Stimulated activated CD8-positive, alpha-beta memory T cell treated with anti-CD3 and anti-CD28 coated beads, Interleukin-7, amount 100 ng/mL, for 1 hour (primary cell): ENCODE measurements around the gene INSC.

Source experiments
- DNase-seq, 2 donors: peaks; one replicate each; pipeline ENCODE4 v3.0.0-alpha.2; 2020; ENCODE audit warnings: low read depth in 2 of 2

INSC gene

DNA sequence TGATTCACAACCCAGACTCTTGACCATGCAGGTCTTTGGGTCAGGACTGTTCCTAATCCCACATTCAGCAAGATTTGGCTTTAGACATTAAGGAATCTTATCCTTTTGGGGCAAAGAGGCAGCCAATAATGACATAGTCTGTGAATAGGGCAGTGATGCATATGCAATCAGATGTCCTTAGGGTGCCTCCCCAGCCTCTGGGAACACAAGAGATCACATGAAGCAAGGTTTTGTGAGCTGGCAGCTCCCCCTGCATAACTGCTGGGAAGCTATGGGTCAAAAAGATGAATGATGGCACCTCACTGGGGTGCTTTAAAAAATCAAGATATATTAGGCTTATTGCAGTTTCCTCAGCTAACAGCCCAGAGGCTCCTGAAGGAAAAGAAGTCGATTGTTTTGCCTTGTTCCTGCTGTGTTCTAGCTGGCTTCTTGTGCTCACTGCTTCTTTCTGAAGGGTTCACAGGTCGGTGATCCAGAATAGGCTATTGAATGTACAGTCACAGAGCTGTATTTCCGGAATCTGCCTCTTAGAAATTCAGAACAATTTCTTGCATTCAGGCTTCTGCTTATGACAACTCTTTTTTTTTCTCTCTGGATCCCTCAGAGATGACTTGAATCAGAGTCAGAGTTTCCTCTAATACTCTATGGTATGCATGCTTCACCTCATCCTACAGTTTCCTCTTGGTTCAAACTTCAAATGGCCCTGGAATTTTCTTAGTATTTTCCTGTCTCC lies 31.7 kb downstream of the INSC start:
- DNase-seq, result no peak

DNA sequence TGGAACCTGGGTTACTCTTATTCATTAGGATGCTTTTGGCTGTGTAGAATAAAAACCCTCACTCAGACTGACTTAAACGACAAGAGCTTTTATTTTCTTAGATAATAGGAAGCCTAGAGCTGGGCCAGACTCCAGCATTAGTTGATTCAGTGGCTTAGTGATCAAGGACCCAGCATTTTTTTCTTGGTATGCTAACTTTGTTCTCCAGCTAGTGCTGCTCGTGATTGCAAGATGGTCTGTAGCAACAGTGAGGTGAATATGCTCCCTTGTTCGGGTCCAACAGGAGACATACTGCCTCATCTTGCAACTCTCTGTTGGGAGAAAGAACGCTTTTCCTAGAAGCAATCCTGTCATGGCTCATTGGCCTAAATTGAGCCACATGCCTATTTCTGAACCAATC lies 33.4 kb downstream of the INSC start:
- DNase-seq, result no peak

DNA sequence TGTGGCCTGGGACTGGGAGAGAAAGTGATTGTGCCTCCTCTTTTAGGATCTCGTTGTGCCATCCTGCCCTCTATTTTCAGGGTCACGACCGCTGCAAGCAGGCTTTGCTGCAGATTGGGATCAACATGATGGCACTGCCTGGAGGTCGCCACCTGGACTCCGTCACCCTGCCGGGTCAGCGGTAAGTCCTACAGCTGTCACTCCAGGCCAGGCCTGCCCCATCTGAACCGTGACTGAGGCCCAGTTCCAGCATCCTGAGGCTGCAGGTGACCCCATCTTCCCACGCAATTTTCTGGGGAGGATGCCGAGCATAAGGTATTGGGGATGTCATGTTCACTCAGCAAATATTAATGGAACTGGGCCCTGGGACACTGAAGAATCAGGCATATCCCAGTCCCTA lies 34.3 kb downstream of the INSC start:
- no peak for DNase-seq

GRCh38 chr11:15150507-15150906 lies 35.8 kb downstream of the INSC start:
- no peak for DNase-seq

DNA sequence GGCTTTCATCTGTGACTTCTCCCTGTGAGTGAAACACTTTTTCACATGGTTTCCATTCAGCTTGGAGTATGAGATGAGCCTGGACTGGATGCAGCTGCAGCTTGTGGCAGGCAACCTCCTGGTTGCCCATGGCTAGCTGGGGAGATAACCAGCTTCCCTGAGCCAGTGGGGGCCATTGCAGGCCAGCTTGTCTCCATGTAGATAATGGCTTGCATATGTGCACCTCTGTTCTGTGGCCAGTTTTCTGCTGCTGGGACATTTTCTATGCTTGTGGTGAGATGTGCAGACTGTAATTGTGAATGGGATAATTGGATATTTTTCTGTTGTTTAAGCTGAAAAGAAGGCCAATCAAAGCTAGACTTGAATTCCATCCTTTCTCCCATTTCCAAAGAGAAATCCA lies 38.5 kb downstream of the INSC start:
- no peak for DNase-seq

DNA sequence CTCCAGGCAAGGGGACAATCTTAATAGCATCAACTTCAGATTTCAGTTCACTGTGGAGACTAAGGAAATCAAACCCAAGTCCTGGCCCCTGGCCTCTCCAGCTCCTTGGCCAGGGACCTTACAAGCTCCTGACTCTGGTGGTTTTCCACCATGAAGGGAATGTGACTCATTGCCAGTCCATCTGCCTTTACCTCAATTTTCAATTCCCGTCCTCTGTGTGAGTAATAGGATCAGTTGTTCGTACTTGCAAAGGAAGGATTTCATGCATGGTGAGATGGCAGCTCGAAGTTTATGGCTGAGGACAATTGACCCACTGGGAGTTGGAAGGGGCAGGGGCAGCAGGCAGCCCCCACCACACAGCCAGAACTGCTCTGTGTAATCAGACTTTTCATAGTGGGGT lies 42.5 kb downstream of the INSC start:
- DNase-seq, result no peak

GRCh38 chr11:15157606-15158137 lies 42.9 kb downstream of the INSC start:
- no peak for DNase-seq

- DNase-seq, result no peak
These were observed 43.8 kb downstream of the INSC start for GRCh38 chr11:15158351-15159015.

DNA sequence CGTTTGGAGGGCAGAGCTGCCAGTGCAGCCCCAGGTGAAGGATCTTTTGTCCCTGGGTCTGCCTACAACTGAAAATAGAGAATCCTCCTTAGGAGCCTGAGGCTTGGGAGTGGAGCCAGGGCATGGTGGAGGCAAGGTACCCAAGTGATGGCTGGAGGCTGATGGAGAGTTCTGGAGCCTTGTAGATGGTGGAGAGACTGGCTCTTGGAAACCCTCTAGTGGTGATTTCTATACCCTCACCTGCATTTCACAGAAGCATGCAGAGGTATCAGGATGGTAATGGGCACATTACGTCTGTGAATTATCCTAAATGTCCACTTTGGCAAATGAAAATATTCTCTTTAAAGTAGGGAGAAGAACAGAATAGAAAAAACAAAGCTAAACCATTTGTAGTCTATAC lies 44.4 kb downstream of the INSC start:
- DNase-seq, result no peak

DNA sequence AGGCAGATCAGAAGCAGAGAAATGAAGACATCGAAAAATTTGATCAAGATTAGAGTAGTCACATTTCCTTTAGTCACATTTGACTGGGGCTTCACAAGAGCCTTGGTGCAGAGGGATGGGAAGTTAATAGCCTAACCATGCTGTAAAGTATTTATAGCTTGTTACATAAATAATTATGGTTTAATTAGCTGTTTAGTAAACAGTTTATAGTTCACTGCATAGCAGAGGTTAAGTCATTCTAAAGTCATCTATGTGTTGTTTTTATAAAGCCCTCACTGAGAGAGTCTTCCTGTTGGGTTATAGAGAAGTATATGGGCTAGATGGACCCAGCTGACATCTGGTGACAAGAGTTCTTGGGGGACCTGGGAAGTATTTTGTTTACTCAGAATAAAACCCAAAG lies 47.1 kb downstream of the INSC start:
- no peak for DNase-seq

GRCh38 chr11:15163136-15163535 lies 48.4 kb downstream of the INSC start:
- DNase-seq, result no peak

DNA sequence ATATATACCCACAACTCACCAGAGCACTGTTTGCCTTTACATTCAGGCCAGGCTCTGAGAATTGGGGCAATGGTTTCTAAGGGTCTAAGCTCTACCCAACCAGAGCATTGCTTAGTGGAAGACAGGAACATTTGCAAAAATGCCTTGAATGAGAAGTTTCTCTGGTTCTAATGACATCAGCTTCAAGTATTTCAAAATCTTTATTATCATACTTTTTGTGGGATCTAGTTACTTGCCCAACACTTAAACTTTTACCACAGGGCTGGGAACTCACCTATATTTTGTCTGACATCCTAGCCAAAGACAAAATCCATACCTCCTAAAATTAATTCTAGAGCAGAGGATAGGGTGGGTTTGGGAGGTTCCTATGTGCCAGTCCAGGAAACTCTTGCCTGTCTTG lies 51.5 kb downstream of the INSC start:
- no peak for DNase-seq

DNA sequence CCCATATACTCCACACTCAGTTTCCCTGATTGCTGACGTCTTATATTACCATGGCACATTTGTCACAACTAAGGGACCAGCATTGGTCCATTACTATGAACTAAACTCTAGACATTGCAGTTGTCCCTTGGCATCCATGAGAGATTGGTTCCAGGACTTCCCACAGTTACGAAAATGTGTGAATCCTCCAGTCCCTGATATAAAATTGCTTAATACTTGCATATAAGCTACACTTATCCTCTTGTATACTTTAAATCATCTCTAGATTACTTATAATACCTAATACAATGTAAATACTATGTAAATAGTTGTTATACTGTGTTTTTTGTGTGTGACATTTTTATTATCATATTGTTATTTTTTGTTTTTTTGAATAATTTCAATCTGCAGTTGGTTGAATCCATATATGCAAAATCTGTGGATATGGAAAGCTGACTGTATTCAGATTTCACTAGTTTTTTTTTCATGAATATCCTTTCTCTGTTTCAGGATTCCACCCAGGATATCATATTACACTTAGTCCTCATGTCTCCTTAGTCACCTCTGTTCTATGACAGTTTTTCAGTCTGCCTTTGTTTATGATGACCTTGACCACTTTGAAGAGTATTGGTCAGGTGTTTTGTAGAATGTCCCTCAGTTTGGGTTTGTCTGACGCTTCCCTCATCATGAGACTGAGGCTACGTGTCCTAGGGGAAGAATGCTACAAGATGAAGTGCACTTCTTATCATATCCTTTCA lies 55.3 kb downstream of the INSC start:
- no peak for DNase-seq

DNA sequence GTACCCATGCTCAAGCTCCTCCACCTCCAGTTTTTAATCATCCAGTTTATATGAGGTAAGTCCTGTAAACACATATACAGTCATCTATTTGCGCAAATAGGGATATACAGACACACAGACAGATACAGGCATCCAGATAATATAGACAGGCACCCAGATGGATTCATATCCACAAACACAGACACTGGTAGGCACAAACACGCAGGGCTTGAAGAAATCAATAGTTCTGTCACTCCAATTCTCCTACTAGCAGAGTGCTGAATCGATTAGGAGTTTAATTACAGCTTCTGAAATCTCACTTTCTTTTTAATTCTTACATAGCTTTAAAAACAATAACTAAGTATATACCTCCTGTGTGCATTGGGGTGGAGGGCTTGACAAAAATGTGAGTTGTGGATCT lies 56.0 kb downstream of the INSC start:
- no peak for DNase-seq

DNA sequence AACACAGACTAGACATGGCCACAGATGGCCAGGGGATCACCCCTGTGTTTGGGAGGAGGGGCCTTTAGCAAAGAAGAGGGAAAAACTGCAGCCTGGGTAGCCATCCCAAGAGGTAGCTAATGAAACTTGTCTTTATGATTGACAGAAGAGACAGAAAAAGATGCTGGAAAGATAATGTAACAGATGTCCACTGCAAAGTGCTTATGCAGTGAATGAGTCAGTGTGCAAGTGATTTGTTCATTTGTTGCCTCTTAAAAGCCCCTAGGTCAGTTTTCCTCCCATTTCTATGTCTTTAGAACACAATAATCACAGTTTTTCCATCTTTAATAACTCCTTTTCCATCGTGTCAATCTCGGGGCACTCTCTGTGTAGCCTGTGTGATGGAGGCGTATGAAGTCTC lies 57.2 kb downstream of the INSC start:
- DNase-seq, result no peak

GRCh38 chr11:15175831-15176230 lies 61.1 kb downstream of the INSC start:
- DNase-seq, result no peak

- no peak for DNase-seq
These were observed 62.0 kb downstream of the INSC start for GRCh38 chr11:15176646-15177163.

DNA sequence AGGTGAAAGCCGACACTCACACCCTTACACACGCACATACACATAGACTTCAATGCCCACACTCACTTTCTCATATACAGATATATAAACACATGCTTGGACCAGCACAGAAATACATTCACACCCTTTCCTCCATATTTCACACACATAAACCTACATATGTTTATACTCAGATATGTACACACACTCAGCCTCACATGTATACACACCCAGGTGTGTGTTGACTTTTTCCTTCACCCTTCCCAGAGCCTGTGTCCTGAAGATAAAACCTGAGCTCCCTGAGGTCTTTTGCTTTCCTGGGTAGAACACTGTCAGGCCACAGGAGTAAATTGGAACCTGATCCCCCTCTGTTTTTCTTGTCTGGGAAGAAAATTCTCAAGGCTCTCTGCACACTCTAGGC lies 62.8 kb downstream of the INSC start:
- no peak for DNase-seq

DNA sequence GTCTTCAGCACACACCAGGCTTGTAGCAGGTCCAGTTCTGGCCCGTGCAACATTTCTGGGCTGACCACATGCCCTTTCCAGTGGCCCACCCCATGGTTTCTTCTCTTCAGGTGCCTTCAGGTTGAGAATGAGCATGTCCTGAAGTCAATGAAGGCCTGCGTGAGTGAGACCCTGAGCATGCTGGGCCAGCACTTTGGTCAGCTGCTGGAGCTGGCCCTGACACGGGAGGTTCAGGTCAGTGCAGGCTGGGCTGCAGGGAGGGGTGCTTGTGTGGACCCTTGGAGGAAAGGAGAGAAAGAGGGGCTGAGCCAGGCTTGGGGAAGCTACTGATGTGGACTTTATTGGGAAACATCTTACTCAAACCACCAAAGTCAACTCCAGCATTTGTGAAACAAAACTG lies 63.5 kb downstream of the INSC start:
- no peak for DNase-seq

DNA sequence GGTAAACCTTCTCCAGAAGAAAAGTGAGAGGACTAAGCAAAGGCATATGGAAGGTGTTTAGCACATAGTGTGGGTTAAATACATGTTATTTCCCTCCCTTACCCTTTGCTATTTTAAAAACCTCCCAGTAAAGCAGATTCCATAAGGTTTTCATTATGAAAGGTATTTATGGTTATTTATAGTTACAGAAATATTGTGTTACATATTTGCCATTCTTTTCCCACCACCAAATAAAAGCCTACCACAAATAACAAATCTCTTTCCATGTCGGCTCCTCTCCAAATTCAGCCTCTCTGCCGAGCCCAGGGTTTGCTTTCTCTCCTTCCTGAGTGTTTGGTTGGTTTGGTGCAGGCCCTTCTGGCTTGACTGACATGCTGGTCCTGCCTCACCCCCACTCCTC lies 64.4 kb downstream of the INSC start:
- DNase-seq, result no peak

- DNase-seq, result no peak
These were observed 65.6 kb downstream of the INSC start for GRCh38 chr11:15180212-15180792.

DNA sequence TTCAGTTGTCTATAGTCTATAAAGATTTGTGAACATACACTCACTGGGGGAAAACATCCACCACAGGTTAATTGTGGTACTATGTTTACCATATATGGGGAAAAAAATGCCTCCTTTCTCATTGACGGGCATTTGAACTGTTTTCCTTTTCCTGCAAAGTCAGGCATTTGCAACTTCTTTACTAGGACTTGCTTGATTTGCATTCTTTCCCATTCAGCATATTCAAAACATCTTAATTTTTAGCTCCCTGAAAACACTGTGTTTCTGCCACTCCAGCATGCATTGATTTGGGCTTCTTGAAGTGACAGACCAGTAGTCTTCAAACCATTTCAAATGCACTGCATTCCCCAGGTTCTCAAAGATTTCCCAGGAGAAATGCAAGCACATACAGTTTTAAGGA lies 67.6 kb downstream of the INSC start:
- no peak for DNase-seq
